Measurements from ENCODE around the gene SLC18A3.

- TF ChIP-seq CTCF (IDR thresholded peaks at IDR 0.05; ENCODE audit: insufficient read depth, low read length) (no peak), REST (IDR thresholded peaks at IDR 0.05; ENCODE audit: insufficient replicate concordance, low read depth) (no peak), POLR2AphosphoS5 (IDR thresholded peaks at IDR 0.05; ENCODE audit: low read depth) (no peak), GABPA (IDR thresholded peaks at IDR 0.05; ENCODE audit: low read depth) (no peak), SPI1 (IDR thresholded peaks at IDR 0.05; ENCODE audit: borderline replicate concordance, low read depth) (peak; percentile 43; the same call in 1 of the 2 replicates)
These were observed 36.1 kb downstream of the SLC18A3 start for GRCh38 chr10:49645871-49646870.

Measured in HL-60 (cell line).